ENCODE results near the gene PRM1.

DNA sequence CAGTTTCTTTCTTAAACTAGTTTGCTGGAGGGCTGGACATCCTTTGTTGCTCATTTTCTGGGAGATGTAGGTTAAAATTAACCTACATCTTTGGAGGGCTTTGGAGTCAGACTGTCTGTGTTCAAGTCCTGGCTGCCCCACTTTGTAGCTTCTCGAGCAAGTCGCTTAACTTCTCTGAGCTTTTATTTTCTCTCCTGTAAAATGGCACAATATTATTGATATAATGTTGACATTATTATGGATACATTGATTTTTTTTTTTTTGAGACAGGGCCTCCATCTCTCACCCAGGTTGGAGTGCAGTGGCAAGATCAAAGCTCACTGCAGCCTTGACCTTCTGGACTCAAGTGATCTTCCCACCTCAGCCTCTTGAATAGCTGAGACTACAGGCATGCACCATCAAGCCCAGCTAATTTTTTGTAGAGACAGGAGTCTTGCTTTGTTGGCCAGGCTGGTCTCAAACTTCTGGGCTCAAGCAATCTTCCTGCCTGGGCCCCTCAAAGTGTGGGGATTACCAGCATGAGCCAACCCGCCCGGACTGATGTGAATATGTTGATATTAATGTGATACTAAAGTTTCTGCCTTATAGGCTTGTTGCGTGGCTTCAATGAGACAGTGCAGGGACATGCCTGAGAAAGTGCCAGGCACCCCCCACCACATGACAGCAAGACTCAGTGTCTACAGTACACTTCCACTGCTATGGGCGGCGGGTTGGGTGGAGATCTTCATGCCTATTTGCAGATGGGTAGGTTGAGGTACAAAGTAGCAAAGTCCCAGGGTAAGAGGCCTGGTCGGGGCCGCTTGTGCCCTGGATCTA is 32.6 kb upstream of the PRM1 start:
- TF ChIP-seq, protein P1, sequence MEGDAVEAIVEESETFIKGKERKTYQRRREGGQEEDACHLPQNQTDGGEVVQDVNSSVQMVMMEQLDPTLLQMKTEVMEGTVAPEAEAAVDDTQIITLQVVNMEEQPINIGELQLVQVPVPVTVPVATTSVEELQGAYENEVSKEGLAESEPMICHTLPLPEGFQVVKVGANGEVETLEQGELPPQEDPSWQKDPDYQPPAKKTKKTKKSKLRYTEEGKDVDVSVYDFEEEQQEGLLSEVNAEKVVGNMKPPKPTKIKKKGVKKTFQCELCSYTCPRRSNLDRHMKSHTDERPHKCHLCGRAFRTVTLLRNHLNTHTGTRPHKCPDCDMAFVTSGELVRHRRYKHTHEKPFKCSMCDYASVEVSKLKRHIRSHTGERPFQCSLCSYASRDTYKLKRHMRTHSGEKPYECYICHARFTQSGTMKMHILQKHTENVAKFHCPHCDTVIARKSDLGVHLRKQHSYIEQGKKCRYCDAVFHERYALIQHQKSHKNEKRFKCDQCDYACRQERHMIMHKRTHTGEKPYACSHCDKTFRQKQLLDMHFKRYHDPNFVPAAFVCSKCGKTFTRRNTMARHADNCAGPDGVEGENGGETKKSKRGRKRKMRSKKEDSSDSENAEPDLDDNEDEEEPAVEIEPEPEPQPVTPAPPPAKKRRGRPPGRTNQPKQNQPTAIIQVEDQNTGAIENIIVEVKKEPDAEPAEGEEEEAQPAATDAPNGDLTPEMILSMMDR (conservative IDR thresholded peaks at IDR 0.05) = no peak
- no peak for TF ChIP-seq EZH2 (IDR thresholded peaks at IDR 0.05; ENCODE audit: low read depth)

All from PC-9 (cell line).